NCI-H2227 treated with DMSO at 0.1 percent for 48 hours (cell line): Measurements from ENCODE around the gene RIN1.
A peak's percentile ranks its signal among the peaks of the same experiment; 100 is the strongest.
"Not testable (repeated sequence)": the region's sequence is repeated elsewhere in the genome, so short reads cannot be mapped to it uniquely, and the experiment has no call there.

ENCODE experiments used
- DNase-seq: peaks from one replicate; lab custom pipeline; 2025; lab: John Stamatoyannopoulos, UW

Gene RIN1

DNA sequence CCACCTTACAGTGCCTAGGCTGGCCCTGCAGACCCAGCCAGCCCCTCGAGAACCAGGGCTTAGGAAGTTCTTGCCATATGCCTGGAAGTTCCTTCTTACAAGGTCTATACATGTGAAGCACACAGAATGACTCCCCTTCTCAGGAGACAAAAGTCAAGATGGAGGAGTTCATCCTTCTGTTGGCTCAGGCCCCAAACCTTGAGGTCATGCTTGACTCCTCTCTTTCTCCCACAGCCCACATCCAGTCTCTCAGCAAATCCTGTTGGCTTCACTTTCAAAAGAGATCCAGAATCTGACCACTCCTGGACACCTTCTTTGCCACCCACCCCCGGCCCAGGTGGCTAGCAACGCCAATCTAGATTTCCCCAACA lies 17.6 kb downstream of the RIN1 start:
- no peak for DNase-seq

DNA sequence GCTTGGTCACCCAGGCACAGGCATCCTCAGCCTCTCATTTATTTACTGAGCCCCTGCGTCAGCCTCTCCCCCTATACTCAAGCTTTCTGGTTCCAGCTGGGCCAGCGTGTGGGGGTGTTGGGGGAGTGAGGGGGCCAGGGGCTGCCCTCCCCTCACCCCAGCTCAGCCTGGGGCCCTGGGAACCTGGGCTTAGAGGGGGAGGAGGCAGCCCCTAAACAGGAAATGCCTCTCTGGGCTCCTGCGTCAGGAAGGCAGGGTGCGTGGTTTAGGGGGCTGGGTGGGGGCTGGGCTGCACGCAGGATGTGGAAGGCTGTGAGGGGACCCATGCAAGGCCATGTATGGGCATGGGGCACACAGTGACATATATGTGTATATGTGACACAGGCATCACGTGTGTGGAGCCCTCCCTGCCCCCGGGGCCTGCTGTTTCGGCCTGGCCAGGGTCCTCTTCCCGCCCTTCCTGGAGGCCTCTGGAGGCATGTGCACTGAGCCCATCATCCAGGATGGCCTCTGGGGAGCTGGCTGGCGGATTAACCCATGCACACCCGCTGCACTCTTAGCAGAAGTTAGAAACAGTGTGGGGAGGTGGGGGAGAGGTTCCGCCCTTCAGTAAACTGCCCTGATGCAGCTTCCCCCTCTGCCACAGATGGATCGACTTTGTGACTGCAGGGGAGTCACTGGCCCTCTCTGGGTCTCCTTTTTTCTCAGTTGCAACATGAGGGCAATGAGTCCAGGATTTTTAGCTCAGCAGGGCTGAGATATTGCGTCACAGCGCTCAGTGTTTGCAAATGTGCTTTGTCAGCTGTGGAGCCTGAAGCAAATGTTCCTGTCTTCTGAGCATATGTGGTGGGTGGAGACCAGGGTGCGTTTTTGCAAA lies 18.3 kb downstream of the RIN1 start:
- DNase-seq: no peak

DNA sequence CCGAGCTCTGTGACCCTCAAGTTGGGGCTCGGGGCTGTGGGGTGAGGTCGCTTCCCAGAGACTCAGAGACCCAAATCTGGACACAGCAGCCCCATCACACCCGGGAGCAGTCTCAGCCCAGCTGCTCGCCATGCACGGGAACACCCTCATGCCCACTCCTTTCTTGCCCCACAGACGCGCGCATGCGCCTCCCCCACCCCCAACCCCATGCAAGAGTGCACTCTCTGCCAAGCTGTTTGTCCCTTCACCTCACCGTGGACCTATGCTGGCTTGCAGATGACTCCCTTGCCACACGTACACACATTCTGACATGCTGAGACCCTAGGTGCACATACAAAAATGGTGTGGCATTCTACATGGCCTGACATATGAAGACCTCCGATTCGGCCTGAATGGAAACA lies 18.9 kb downstream of the RIN1 start:
- no peak for DNase-seq

DNA sequence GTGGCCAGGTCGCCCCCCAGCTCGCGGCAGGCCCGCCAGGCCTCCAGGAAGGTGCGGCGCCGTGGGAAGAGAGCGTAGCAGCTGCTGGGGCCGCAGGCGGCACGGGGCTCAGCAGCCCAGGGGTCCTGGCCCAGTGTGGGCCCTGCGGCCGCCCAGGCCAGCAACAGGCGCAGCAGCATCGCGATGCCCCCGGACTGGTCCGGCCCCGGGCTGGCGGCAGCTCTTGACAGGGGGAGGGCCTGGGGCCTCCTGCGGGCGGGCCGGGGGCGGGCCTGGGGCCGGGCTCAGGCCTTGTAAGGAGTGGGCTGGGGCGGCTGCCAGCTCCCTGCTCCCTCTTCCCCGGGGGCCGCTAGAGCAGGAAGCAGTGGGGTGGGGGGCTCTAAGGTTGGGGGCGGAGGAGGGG lies 19.4 kb downstream of the RIN1 start, which contains the start of gene CD248:
Gene CD248, minus strand, starts transcription at position 196 of the 403 bp plus-strand sequence. Its CDS starts 17 bp downstream, at position 179.
- DNase-seq: no peak

DNA sequence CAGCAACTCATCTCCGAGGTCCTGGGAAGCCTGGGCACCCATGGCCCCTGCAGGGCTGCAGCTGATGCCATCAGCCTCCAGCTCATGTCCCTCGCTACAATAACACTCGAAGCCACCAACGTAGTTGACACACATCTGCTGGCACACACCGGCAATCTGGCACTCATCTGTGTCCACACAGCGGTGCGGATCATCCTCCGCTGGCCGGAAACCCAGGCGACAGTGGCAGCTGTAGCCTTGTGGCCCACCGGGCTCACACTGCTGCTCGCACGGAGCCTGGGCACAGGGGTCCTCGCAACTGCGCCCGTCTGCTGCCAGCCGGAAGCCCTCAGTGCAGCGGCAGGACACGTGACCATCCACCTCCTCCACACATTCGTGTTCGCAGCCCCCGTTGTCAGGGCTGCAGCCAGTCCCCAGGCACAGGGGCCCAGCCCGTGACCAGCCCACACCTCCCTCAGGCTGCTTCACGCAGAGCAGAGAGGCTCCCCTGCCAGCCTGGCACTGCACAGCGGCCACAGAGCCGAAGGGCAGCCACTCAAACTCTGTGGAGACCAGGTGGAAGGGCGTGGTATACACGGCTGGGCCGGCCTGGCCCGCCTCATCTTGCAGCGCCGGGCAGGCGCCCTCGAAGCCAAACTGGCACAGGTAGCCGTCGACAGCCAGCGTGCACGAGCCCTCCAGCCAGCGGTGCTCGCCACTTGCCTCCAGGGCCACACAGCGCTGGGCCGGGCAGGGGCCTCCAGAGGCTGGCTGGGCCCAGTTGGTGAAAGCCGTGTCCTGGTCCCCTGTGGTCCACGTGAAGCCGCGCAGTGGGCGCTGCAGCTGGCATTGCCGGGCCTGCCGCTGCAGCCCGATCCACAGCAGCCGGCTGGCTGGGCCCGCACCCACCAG lies 20.1 kb downstream of the RIN1 start:
- no peak for DNase-seq

DNA sequence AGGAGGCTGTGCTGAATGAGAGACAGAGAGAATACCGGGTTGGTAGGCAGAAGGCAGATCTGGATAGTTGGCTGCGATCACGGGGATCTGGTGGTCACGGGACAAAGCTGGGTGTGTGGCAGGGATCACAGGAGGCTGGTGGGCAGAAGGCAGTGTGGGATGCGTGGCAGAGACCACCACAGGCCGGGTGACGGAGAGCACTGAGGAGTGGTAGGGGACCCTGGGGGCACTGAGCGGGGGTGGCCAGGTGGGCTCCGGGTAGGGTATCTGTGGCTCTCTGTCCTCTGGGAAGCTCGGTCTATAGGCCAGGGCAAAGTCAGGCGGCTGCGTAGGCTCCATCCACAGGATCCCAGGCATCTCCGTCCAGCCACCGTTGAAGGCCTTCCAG lies 20.7 kb downstream of the RIN1 start:
- no peak for DNase-seq

DNA sequence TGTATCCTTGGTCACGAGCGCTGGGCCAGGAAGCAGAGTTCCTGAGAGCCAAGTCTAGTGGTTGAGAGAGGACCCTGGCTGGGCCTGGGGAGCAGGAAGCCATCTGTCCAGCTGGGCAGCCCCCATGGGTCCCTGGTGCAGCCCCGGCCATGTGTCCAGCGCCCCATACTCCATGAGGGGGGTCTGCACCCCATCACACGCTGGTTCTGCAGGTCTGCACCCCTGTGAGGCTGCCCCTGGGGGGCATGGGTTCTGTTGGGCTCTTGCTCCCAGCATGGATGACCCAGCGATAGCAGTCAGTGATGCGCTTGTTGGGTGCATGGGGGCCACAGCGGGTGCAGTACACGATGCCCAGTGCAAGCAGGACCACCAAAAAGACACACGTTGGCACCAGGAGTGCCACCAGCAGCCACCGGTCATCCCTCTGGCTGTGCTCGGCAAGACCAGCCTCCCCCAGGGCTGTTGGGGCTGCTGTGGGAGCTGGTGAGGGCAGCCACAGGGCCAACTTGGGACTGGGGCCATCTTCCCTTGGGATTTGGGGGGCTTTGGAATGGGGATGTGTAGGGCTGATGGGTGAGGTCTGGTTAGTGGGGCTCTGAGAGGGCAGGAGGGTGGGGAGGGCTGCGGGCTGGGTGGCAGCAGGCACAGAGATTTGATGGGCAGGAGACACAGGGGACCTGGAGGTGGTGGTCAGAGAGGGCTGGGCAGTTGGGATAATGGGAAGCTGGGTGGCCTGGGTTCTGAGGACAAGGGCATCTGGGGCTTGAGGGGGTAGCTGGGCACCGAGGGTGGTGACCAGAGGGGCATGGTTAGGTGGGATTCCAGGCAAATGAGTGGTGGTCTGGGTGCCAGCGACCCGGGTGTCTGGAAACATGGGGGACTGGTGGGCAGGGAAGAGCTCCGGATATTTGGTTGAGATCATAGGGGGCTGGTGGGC lies 21.4 kb downstream of the RIN1 start:
- DNase-seq: no peak

DNA sequence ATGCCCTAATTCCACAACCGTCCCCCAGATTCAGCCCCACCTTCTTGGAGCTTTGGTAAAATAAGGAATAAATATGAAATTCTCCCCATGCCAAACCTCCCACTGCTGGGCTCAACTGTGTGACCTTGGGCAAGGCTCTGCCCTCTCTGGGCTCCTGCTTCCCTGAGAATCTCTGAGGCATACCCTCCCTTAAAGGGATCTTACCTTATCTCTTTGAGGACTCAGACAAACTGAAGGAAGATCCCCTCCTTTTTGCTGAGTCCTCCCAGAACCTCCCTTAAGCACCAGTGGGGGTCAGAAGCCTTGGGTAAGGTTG lies 22.1 kb downstream of the RIN1 start:
- no peak for DNase-seq

DNA sequence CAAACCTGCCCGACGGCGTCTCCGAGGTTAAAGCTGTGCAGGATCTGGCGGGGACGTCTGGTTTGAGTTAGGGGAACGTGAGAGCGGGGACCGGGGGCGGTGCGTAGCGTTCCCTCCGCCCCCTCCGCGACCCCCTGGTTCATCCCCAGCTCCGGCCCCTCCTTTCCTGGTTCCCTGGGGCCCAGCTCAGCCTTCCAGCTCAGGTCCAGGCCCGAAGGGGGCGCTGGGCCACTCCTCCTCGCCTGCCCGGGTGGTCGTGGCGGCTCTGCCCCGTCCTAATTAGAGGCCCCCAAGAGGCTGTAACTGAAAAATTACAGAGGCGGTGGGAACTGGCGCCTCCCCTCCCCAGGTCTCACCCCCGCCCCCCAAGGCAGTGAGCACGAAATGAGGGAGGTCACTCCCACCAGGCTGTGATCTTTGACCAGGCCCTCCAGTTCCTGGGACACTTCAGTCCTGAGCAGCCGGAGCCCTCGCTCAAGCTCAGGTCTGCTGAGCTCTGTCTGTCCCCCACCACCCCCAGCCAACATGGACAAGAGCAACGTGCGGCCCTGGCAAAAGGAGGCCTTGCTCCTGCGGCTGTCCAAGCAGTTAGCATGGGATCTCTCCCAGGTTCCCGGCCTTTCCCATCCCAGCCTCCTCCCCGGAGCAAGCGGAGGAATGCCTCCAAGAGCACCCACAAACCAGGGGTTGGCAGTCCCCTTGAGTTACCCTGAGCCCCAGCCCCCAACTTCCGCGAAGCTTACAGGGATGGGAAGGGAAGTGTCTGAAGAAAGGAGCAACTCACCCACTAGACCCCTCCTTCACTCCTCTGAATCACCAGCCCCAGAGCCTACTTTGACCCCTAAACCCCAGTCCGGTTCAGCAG lies 22.7 kb downstream of the RIN1 start:
- no peak for DNase-seq

DNA sequence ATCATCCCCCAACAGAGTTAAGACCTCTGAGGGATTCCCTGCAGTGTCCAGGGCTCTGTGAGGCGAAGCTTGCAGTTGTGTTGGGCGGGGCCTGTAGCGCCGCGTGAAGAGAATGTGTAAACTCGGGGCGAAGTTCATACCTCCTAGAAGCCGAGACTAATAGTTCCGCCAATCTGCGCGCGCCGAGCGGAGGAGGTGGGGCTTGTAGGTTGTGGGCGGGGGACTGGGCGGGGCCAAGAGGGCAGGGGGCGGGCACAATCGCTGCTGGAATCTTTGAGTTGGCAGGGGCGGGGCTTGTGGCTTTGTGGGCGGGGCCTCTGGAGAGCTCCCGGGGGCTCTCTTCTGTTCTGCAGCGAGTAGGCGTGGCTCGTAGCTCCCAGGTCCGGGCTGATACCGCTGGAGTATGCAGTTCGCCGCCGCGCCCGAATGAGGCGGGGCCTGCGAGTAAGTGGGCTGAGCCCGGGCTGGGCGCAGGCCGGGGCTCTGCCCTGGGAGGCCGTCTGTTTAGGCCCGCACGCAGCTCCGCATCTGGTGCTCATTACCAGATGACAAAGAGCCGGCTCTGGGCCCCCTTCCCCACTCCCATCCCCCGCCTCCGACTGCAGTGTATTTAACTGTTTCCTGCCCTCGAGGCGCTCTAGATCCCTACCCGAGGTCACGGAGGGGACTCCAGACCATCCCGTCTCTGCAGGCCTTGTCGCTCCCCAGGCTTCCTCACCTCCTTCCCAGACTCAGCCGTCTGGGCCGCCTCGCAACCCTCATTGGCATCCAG lies 23.5 kb downstream of the RIN1 start:
- peak; percentile 98 for DNase-seq

DNA sequence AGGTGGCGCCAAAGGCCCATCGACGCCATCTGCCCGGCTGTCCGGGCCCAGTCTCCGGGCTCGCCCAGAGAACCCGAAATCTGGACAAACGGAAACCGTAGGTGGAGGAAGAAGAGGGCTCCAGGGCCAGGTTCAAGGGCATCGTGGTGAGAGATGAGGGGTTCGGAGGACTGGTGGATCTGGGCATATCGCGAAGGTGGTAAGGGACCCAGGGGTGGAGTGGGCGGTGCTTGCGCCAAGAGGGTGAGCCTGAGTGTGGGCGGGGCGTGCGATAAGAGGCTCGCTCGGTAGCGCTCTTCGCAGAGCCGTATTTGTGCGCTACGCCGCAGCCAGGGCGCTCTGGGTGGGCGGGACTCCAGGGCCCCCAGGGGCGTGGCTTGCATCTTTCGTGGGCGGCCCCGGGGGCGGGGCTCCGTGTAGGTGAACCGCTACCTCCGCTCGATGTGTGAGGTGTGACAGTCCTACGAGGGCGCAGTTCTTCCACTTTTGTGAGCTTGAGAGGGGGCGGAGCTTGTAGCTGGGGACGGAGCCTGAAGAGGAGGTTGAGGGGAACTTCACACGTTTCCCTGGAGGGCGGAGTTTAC lies 24.2 kb downstream of the RIN1 start:
- peak; percentile 95 for DNase-seq

DNA sequence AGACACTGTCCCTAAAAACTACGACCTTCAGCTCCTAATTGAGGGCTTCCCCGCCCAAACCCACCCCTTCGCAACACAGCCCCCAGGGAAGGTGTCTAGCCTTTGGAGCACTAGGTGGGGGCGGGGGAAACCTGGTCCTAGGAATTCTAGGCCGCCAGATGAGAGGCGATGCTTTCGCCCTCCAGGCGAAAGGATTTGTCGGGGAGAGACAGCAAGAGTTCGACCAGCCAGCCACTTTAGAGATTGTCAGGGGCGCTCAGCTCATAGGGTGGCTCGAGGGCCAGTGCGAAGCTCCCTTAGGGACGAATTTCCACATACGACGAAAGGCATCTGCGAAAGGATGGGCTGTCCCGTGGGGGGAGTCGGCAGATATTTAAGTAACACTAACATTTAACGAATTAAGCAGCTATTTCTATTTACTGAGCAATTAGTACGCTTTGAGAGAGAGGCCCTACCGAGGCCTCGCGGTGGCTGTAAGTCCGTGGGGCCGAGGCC lies 24.7 kb downstream of the RIN1 start:
- no peak for DNase-seq

DNA sequence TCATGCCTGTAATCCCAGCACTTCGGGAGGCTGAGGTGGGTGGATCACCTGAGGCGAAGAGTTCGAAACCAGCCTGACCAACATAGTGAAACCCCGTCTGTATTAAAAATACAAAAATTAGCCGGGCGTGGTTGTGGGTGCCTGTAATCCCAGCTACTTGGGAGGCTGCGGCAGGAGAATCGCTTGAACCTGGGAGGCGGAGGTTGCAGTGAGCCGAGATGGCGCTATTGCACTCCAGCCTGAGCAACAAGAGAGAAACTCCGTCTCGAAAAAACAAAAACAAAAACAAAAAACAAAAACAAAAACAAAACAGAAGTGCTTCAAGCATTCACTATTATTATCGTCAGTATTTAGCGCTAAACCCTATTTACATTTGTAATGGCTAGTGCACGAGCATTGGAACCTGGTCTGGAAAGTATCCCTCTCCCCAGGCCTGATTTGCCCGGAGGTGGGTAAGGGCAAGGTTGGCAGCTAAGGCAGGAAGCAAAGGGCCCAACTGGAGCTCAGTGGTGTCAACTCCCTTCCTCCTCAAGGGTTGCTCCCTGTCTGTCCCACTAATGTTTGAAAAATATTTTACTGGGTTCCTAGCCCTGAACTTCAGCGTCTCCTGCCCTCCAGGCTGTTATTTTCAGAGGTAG lies 25.3 kb downstream of the RIN1 start:
- not testable (repeated sequence) for DNase-seq

DNA sequence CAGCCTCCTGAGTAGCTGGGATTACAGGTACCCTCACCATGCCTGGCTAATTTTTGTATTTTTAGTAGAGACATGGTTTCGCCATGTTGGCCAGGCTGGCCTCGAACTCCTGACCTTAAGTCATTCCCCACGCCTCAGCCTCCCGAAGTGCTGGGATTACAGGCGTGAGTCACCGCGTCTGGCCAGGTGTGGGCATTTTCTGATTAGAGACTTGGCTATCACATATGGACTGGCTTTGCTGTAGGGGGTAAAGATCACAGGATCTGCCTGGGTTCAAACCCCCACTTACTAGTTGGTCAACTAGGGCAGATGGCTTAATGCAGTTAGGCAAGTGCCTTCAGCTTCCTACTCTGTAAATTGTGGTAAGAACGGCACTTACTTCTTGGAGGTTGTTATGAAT lies 25.9 kb downstream of the RIN1 start:
- DNase-seq: no peak

DNA sequence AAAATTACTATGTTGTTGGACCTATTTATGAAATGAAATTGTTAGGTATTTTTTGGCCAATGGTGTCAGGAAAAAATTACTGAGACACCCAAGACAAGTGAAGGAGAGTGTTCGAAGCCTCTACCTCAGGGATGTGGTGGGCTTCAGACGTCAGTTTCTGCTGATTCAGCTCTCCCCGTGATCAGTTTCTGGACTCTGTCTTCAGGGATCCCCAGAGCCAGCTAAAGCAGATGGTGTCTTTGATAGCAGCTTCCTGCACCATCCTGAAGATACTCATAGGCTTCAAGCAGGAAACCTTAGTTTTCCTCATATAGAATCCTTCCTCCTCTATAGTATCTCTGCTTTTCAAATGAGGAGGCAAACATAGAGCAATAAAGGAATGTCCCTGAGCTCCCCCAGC lies 26.8 kb downstream of the RIN1 start:
- DNase-seq: no peak

DNA sequence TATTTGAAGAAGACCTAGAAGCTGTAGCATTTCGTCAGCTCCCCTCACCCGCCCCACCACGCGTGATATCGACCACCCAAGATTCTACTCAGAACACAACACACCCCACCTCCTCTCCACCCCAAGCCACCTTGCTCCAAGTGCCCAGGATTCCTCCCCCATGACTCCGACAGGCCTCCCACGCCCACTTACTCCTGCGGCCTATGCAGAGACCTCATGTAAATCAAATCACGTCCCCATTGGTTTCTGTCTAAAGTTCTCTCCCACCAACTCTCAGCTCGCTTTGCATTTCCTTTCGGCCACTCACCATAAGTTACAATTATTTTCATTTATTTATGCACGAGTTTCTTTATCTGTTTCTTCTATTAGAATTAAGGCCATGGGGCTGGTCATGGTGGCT lies 33.6 kb downstream of the RIN1 start:
- no peak for DNase-seq

DNA sequence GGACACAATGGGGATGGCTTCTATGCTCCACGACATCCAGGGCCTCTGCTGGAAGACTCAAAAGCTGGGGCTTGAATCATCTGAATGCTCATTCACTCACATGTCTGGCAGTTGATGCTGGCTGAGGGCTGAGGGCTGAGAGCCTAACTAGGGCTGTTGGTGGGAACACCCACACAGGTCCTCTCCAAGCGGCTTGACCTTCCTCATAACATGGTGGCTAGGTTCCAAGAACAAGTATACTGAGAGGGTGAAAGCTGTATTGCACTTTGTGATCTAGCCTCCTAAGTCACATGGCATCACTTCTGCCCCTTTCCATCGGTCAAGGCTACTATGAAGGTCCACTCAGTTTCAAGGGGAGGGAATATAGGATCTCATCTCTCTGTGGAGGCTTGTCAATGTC lies 37.0 kb downstream of the RIN1 start:
- DNase-seq: no peak

DNA sequence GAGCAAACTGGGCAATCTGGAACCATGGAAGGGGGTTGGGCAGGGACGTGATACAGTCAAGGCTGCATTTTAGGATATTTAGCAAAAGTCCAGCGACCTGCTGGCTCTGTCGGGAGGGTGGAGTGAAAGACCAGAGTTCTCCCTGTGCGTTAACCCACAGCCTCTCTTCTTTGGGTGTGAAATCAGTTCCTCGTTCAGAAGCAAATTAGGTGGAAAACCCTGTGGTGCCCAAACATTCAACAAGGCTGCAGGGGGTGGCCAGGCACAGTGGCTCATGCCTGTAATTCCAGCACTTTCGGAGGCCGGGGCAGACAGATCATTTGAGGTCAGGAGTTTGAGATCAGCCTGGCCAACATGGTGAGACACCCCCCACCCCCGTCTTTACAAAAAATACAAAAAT lies 38.6 kb downstream of the RIN1 start:
- DNase-seq: no peak
